Spinal cord (tissue), 10 donors: ENCODE data around the gene RAB7B. TPM values are rescaled to one million over a fixed set of nuclear protein-coding genes. Genes with fewer than 3 reads are reported as not detected.

Experiments
- DNase-seq, 6 donors: peaks; one replicate each; pipeline versions ENCODE4 v3.0.0 to v3.0.0-alpha.2; 2013 to 2015; ENCODE audit warnings: low spot score in 6 of 6, low read depth in 4 of 6
- H3K27ac ChIP-seq: one replicate; pipeline ENCODE4 v1.5.1; 2013; ENCODE audit warnings: low read depth, low read length, control low read depth
- H3K27me3 ChIP-seq: one replicate; pipeline ENCODE4 v1.6.1; 2013; ENCODE audit warnings: low read length; ENCODE audit not compliant: control insufficient read depth, insufficient read depth
- H3K36me3 ChIP-seq: one replicate; pipeline ENCODE4 v1.6.1; 2013; ENCODE audit warnings: low read length; ENCODE audit not compliant: control insufficient read depth, insufficient read depth
- H3K4me1 ChIP-seq: one replicate; pipeline ENCODE4 v1.6.1; 2013; ENCODE audit warnings: low read length; ENCODE audit not compliant: control insufficient read depth, insufficient read depth
- H3K4me3 ChIP-seq: one replicate; pipeline ENCODE4 v1.5.1; 2013; ENCODE audit warnings: low read depth, low read length, control low read depth
- H3K9me3 ChIP-seq: one replicate; pipeline ENCODE4 v1.6.1; 2013; ENCODE audit warnings: low read length; ENCODE audit not compliant: control insufficient read depth, insufficient read depth
- WGBS: methylation state at CpG from one replicate; pipeline ENCODE4 v1.1.5; 2013; ENCODE audit warnings: missing lambda C conversion rate; ENCODE audit not compliant: insufficient coverage; 5-methylcytosine and 5-hydroxymethylcytosine counted together
- polyA plus RNA-seq, 2 donors: library from polyadenylated mRNA; unstranded; fragments of 120-200 nt; gene quantifications; one replicate each; pipeline ENCODE4 v1.2.1, GENCODE V29; 2013; ENCODE audit not compliant: insufficient read length in 2 of 2
- total RNA-seq, 2 donors: library from RNA; depleted of rRNA in 1 of 2; stranded (reverse); fragments of 120-200 nt in 1 of 2; fragments of >200 nt in 1 of 2; gene quantifications; one replicate each; pipeline versions ENCODE4 v1.2.3 to v1.2.4, GENCODE V29; 2013 to 2014
- donor health status: healthy.

Gene RAB7B
- total and polyA plus RNA-seq, 4 donors: 5.4 to 7.5 (median 6.6) TPM

- H3K27me3 ChIP-seq: no peaks in the 10 kb centered on the region
- H3K27ac ChIP-seq: no peak overlapping the region
- H3K36me3 ChIP-seq: no peaks in the 10 kb centered on the region
- WGBS: 58% methylated on average over 3 of the region's 7 CpGs
- no peaks in the 10 kb centered on the region for H3K9me3 ChIP-seq
- no peak overlapping the region for H3K4me3 ChIP-seq
- peaks cover 7% of the 10 kb centered on the region for H3K4me1 ChIP-seq
- DNase-seq: no peak
These were observed 36.1 kb upstream of the RAB7B start for GRCh38 chr1:206039046-206039973.

GRCh38 chr1:206037581-206037980, 34.4 kb upstream of the RAB7B start:
- Histone ChIP-seq H3K27me3 (no peaks in the 10 kb centered on the region), H3K4me3 (no peak overlapping the region), H3K9me3 (no peaks in the 10 kb centered on the region), H3K36me3 (no peaks in the 10 kb centered on the region), H3K27ac (no peak overlapping the region), H3K4me1 (peaks cover 7% of the 10 kb centered on the region)
- 56% methylated on average over 7 of the region's 9 CpGs for WGBS
- peak in 3 of 6 donors; percentile 5 to 64 (median 64) for DNase-seq

- H3K4me3 ChIP-seq: no peak overlapping the region
- peaks cover 7% of the 10 kb centered on the region for H3K4me1 ChIP-seq
- H3K27ac ChIP-seq: no peak overlapping the region
- H3K9me3 ChIP-seq: no peaks in the 10 kb centered on the region
- WGBS: 65% methylated on average over 2 of the region's 2 CpGs
- no peak for DNase-seq
- H3K27me3 ChIP-seq: no peaks in the 10 kb centered on the region
- no peaks in the 10 kb centered on the region for H3K36me3 ChIP-seq
These were observed 33.7 kb upstream of the RAB7B start for GRCh38 chr1:206036663-206037455.

- H3K27me3 ChIP-seq: no peaks in the 10 kb centered on the region
- no peak for DNase-seq
- no peak overlapping the region for H3K4me3 ChIP-seq
- 45% methylated on average over 2 of the region's 5 CpGs for WGBS
- H3K9me3 ChIP-seq: no peaks in the 10 kb centered on the region
- H3K4me1 ChIP-seq: peaks cover 8% of the 10 kb centered on the region
- H3K36me3 ChIP-seq: no peaks in the 10 kb centered on the region
- no peak overlapping the region for H3K27ac ChIP-seq
These were observed 31.8 kb upstream of the RAB7B start for GRCh38 chr1:206035027-206035426.

- peaks cover 4% of the 10 kb centered on the region for H3K4me1 ChIP-seq
- H3K36me3 ChIP-seq: no peaks in the 10 kb centered on the region
- DNase-seq: no peak
- no peak overlapping the region for H3K27ac ChIP-seq
- no peaks in the 10 kb centered on the region for H3K27me3 ChIP-seq
- no peaks in the 10 kb centered on the region for H3K9me3 ChIP-seq
- 88% methylated on average over 3 of the region's 5 CpGs for WGBS
- H3K4me3 ChIP-seq: no peak overlapping the region
These were observed 29.4 kb upstream of the RAB7B start for GRCh38 chr1:206032380-206033140.

- no peaks in the 10 kb centered on the region for H3K36me3 ChIP-seq
- H3K4me1 ChIP-seq: peaks cover 4% of the 10 kb centered on the region
- DNase-seq: peak; percentile 33 to 94 (median 49)
- no CpG with 5 or more reads among the region's 4 CpGs for WGBS
- no peaks in the 10 kb centered on the region for H3K27me3 ChIP-seq
- peaks cover 3% of the 10 kb centered on the region for H3K9me3 ChIP-seq
- H3K27ac ChIP-seq: no peak overlapping the region
- H3K4me3 ChIP-seq: no peak overlapping the region
These were observed 27.5 kb upstream of the RAB7B start for GRCh38 chr1:206030714-206031113.

- peaks cover 4% of the 10 kb centered on the region for H3K4me1 ChIP-seq
- WGBS: 83% methylated on average over 2 of the region's 4 CpGs
- H3K36me3 ChIP-seq: no peaks in the 10 kb centered on the region
- no peaks in the 10 kb centered on the region for H3K27me3 ChIP-seq
- no peak for DNase-seq
- peaks cover 3% of the 10 kb centered on the region for H3K9me3 ChIP-seq
- H3K4me3 ChIP-seq: no peak overlapping the region
- no peak overlapping the region for H3K27ac ChIP-seq
These were observed 27.0 kb upstream of the RAB7B start for GRCh38 chr1:206030191-206030590.

GRCh38 chr1:206029484-206029883, 26.3 kb upstream of the RAB7B start:
- 79% methylated on average over 4 of the region's 4 CpGs for WGBS
- Histone ChIP-seq H3K36me3 (no peaks in the 10 kb centered on the region), H3K27ac (no peak overlapping the region), H3K4me3 (no peak overlapping the region), H3K27me3 (no peaks in the 10 kb centered on the region), H3K4me1 (peaks cover 4% of the 10 kb centered on the region), H3K9me3 (peaks cover 3% of the 10 kb centered on the region)
- DNase-seq: peak in 1 of 6 donors; percentile 22

GRCh38 chr1:206025283-206025820, 22.2 kb upstream of the RAB7B start:
- DNase-seq: no peak
- H3K36me3 ChIP-seq: no peaks in the 10 kb centered on the region
- no peaks in the 10 kb centered on the region for H3K4me1 ChIP-seq
- no peak overlapping the region for H3K27ac ChIP-seq
- H3K4me3 ChIP-seq: no peak overlapping the region
- H3K9me3 ChIP-seq: peaks cover 3% of the 10 kb centered on the region
- no peaks in the 10 kb centered on the region for H3K27me3 ChIP-seq
- WGBS: 67% methylated on average over 1 of the region's 3 CpGs
